H1 (cell line): ENCODE results near the gene GRID1. TPM values are rescaled to one million over a fixed set of nuclear protein-coding genes. Genes with fewer than 3 reads are reported as not detected.

Experiments
- CTCF ChIA-PET: fragments of 300-600 bp; sonication (Branson Sonifier 250); formaldehyde crosslinking; loops from one replicate; lab custom pipeline; 2021; ENCODE audit not compliant: partially characterized antibody; lab: Charles Lee
- POLR2A ChIA-PET: fragments of 300-600 bp; sonication (Branson Sonifier 250); formaldehyde crosslinking; loops from one replicate; lab custom pipeline; 2021; ENCODE audit warnings: inconsistent platforms; ENCODE audit not compliant: partially characterized antibody; lab: Charles Lee
- DNase-seq, 2 experiments: peaks; one replicate each; pipeline versions ENCODE4 v3.0.0 to v3.0.0-alpha.2; 2010 to 2022; ENCODE audit warnings: low spot score in 2 of 2, low read depth in 1 of 2, mixed read lengths in 1 of 2
- FAIRE-seq: peaks from 2 replicates; lab custom pipeline; 2011; peaks lifted over from hg19 to GRCh38; lab: Jason Lieb, UNC
- H2AFZ ChIP-seq: 2 replicates; pipeline ENCODE4 v1.8.1; 2012; ENCODE audit warnings: low read length, inconsistent platforms
- H2AK5ac ChIP-seq: 2 replicates; pipeline ENCODE4 v1.6.1; 2013; ENCODE audit warnings: low read depth, low read length
- H2BK120ac ChIP-seq: replicated peaks from 2 replicates; pipeline ENCODE3; 2013; ENCODE audit warnings: low read depth, low read length, inconsistent platforms
- H2BK12ac ChIP-seq: 2 replicates; pipeline ENCODE4 v1.6.1; 2013; ENCODE audit warnings: low read depth, low read length
- H2BK15ac ChIP-seq: 2 replicates; pipeline ENCODE4 v1.6.1; 2013; ENCODE audit warnings: low read length
- H2BK20ac ChIP-seq: 2 replicates; pipeline ENCODE4 v1.6.1; 2013; ENCODE audit warnings: low read length
- H2BK5ac ChIP-seq: 2 replicates; pipeline ENCODE4 v1.6.1; 2013; ENCODE audit warnings: low read depth, low read length
- H3K14ac ChIP-seq: 2 replicates; pipeline ENCODE4 v1.6.1; 2013; ENCODE audit warnings: inconsistent platforms; ENCODE audit not compliant: insufficient read length
- H3K18ac ChIP-seq: 2 replicates; pipeline ENCODE4 v1.6.1; 2013; ENCODE audit warnings: low read length; ENCODE audit errors: extremely low read depth
- H3K23ac ChIP-seq: 2 replicates; pipeline ENCODE4 v1.6.1; 2013; ENCODE audit warnings: inconsistent platforms; ENCODE audit not compliant: insufficient read length
- H3K23me2 ChIP-seq: 2 replicates; pipeline ENCODE4 v1.6.1; 2013; ENCODE audit warnings: low read depth, low read length
- H3K27ac ChIP-seq: 2 replicates; pipeline ENCODE4 v1.6.1; 2011; ENCODE audit warnings: low read depth, low read length, inconsistent platforms
- H3K27me3 ChIP-seq, 4 experiments: replicated peaks in 1 of 4; 1 replicate in 1 of 4; 2 replicates in 3 of 4; pipeline versions ENCODE4 v1.6.1 to v1.8.1; 2011 to 2013; ENCODE audit warnings: low read length in 3 of 4, mild to moderate bottlenecking in 3 of 4, inconsistent platforms in 2 of 4, mixed read lengths in 2 of 4, moderate library complexity in 1 of 4; ENCODE audit not compliant: control insufficient read depth in 3 of 4, insufficient read depth in 3 of 4; ENCODE audit errors: extremely low read depth in 1 of 4
- H3K36me3 ChIP-seq, 4 experiments: 2 replicates each; pipeline versions ENCODE4 v1.6.1 to v1.8.1; 2011 to 2013; ENCODE audit warnings: mild to moderate bottlenecking in 4 of 4, low read length in 3 of 4, moderate library complexity in 2 of 4, control low read depth in 1 of 4, inconsistent platforms in 1 of 4; ENCODE audit not compliant: insufficient read depth in 4 of 4, control insufficient read depth in 2 of 4
- H3K4ac ChIP-seq: replicated peaks from 2 replicates; pipeline ENCODE3; 2013; ENCODE audit warnings: low read length, low read depth, mixed read lengths, inconsistent platforms; ENCODE audit not compliant: insufficient read length
- H3K4me1 ChIP-seq, 4 experiments: replicated peaks in 1 of 4; 1 replicate in 1 of 4; 2 replicates in 3 of 4; pipeline versions ENCODE4 v1.6.1 to v1.8.1; 2011 to 2013; ENCODE audit warnings: low read length in 3 of 4, inconsistent platforms in 2 of 4, mixed read lengths in 1 of 4; ENCODE audit not compliant: insufficient read depth in 4 of 4, control insufficient read depth in 3 of 4
- H3K4me2 ChIP-seq, 2 experiments: 2 replicates each; pipeline versions ENCODE4 v1.6.1 to v1.8.1; 2011 to 2013; ENCODE audit warnings: low read depth in 2 of 2, low read length in 2 of 2, control low read depth in 1 of 2, inconsistent platforms in 1 of 2, mild to moderate bottlenecking in 1 of 2; ENCODE audit not compliant: insufficient read depth in 1 of 2
- H3K4me3 ChIP-seq, 4 experiments: fragments of 200-600, 300-600 bp in 1 of 4; sonication (generic), shearing (Covaris generic), sonication (Bioruptor Twin) in 1 of 4; 2 replicates each; pipeline versions ENCODE4 v1.5.1 to v1.8.1; 2011 to 2016; ENCODE audit warnings: low read length in 4 of 4, low read depth in 3 of 4, control low read depth in 2 of 4, inconsistent platforms in 2 of 4, mild to moderate bottlenecking in 2 of 4, mixed read lengths in 1 of 4, moderate library complexity in 1 of 4; ENCODE audit not compliant: insufficient read depth in 2 of 4; ENCODE audit errors: extremely low read depth in 1 of 4
- H3K56ac ChIP-seq: replicated peaks from 2 replicates; pipeline ENCODE3; 2013; ENCODE audit warnings: low read depth, mild to moderate bottlenecking, mixed read lengths, low read length, inconsistent platforms; ENCODE audit not compliant: insufficient read length
- H3K79me1 ChIP-seq: 2 replicates; pipeline ENCODE4 v1.6.1; 2013; ENCODE audit warnings: low read depth, low read length, control low read depth
- H3K79me2 ChIP-seq, 2 experiments: 2 replicates each; pipeline versions ENCODE4 v1.6.1 to v1.8.1; 2012 to 2013; ENCODE audit warnings: low read length in 2 of 2, mild to moderate bottlenecking in 2 of 2, inconsistent platforms in 1 of 2; ENCODE audit not compliant: insufficient read depth in 2 of 2, control insufficient read depth in 1 of 2
- H3K9ac ChIP-seq, 4 experiments: replicated peaks in 1 of 4; 1 replicate in 1 of 4; 2 replicates in 3 of 4; pipeline versions ENCODE4 v1.6.1 to v1.8.1; 2011 to 2013; ENCODE audit warnings: low read depth in 3 of 4, low read length in 3 of 4, control low read depth in 2 of 4, mild to moderate bottlenecking in 2 of 4, moderate library complexity in 2 of 4, inconsistent platforms in 1 of 4; ENCODE audit errors: extremely low read depth in 1 of 4
- H3K9me3 ChIP-seq, 2 experiments: 2 replicates each; pipeline versions ENCODE4 v1.6.1 to v1.8.1; 2012 to 2013; ENCODE audit warnings: mild to moderate bottlenecking in 2 of 2, moderate library complexity in 2 of 2, control low read depth in 1 of 2, inconsistent platforms in 1 of 2, low read depth in 1 of 2, low read length in 1 of 2, mixed read lengths in 1 of 2; ENCODE audit not compliant: insufficient read depth in 2 of 2
- H4K20me1 ChIP-seq, 2 experiments: replicated peaks in 1 of 2; 2 replicates each; pipeline versions ENCODE3 to v1.8.1; 2011 to 2013; ENCODE audit warnings: inconsistent platforms in 2 of 2, low read length in 2 of 2, mild to moderate bottlenecking in 1 of 2; ENCODE audit not compliant: insufficient read depth in 2 of 2, control insufficient read depth in 1 of 2
- H4K5ac ChIP-seq: 2 replicates; pipeline ENCODE4 v1.6.1; 2013; ENCODE audit warnings: low read length, low read depth, mixed read lengths, inconsistent platforms; ENCODE audit not compliant: insufficient read length
- H4K8ac ChIP-seq: 2 replicates; pipeline ENCODE4 v1.8.0; 2013; ENCODE audit warnings: mild to moderate bottlenecking, moderate library complexity, low read length, inconsistent platforms; ENCODE audit not compliant: insufficient read depth; ENCODE audit errors: extremely low read depth
- H4K91ac ChIP-seq: replicated peaks from 2 replicates; pipeline ENCODE3; 2013; ENCODE audit warnings: low read length, mixed read lengths, inconsistent platforms; ENCODE audit not compliant: insufficient read length
- BRCA1 ChIP-seq: IDR thresholded peaks from 2 replicates; pipeline ENCODE4 v1.6.1; 2012; ENCODE audit warnings: low read depth, low read length, improper control_type of control experiment
- CBX5 ChIP-seq: fragments of 300-800, 300-1000 bp; sonication (generic); IDR thresholded peaks from 2 replicates; pipeline ENCODE4 v1.7.1; 2016; ENCODE audit warnings: antibody characterized with exemption, low read length, low read depth
- CHD1 ChIP-seq: IDR thresholded peaks from 2 replicates; pipeline ENCODE4 v1.6.1; 2012; ENCODE audit warnings: low read depth, low read length, improper control_type of control experiment
- CHD2 ChIP-seq: IDR thresholded peaks from 2 replicates; pipeline ENCODE4 v1.6.1; 2012; ENCODE audit warnings: low read length, improper control_type of control experiment
- CTBP2 ChIP-seq: IDR thresholded peaks from 2 replicates; pipeline ENCODE4 v1.7.0; 2011; ENCODE audit warnings: borderline replicate concordance, mild to moderate bottlenecking, moderate library complexity, mixed read lengths, low read length; ENCODE audit not compliant: insufficient read depth, insufficient read length
- EZH2 ChIP-seq: fragments of 200-600 bp; sonication (generic); IDR thresholded peaks from 2 replicates; pipeline ENCODE4 v1.7.1; 2012; ENCODE audit warnings: low read depth, mild to moderate bottlenecking, moderate library complexity, low read length, inconsistent platforms; ENCODE audit not compliant: severe bottlenecking
- MAFK ChIP-seq: IDR thresholded peaks from 2 replicates; pipeline ENCODE4 v1.6.1; 2012; ENCODE audit warnings: low read depth, mild to moderate bottlenecking, improper control_type of control experiment, low read length
- NRF1 ChIP-seq: IDR thresholded peaks from 2 replicates; pipeline ENCODE4 v1.6.1; 2011; ENCODE audit warnings: mild to moderate bottlenecking, low read depth, low read length, improper control_type of control experiment
- PHF8 ChIP-seq: fragments of 200-600 bp; sonication (generic); conservative IDR thresholded peaks from 2 replicates; pipeline ENCODE4 v1.7.1; 2012; ENCODE audit warnings: low read depth, mild to moderate bottlenecking, inconsistent platforms, low read length, moderate library complexity
- TCF12 ChIP-seq: IDR thresholded peaks from 2 replicates; pipeline ENCODE4 v1.6.1; 2011; ENCODE audit warnings: low read depth, mild to moderate bottlenecking, low read length
- TEAD4 ChIP-seq: IDR thresholded peaks from 2 replicates; pipeline ENCODE4 v1.6.1; 2012; ENCODE audit warnings: low read depth, low read length, inconsistent platforms, mixed read lengths
- WGBS, 2 experiments: shearing (Covaris generic) in 1 of 2; methylation state at CpG; one replicate each; pipeline versions ENCODE4 v1.1.6 to v1.1.7; 2013 to 2015; ENCODE audit warnings: low lambda C conversion rate in 2 of 2, mixed read lengths in 2 of 2, inconsistent platforms in 1 of 2, low coverage in 1 of 2, missing lambda C conversion rate in 1 of 2; ENCODE audit not compliant: insufficient replicate concordance in 2 of 2, insufficient coverage in 1 of 2, insufficient read length in 1 of 2; ENCODE audit errors: extremely low coverage in 1 of 2, missing lambda C conversion rate in 1 of 2; 5-methylcytosine and 5-hydroxymethylcytosine counted together
- polyA plus RNA-seq, 7 experiments: library from polyadenylated mRNA; depleted of rRNA in 3 of 7; stranded (reverse) in 5 of 7; unstranded in 2 of 7; fragments of >200 nt in 5 of 7; fragments of 200-250 nt in 2 of 7; gene quantifications; 1 replicate in 5 of 7; 2 replicates in 1 of 7; 4 replicates in 1 of 7; pipeline versions ENCODE4 v1.2.1 to v1.2.3, GENCODE V29; 2011 to 2013; ENCODE audit warnings: missing spikeins in 2 of 7, mixed read lengths in 2 of 7
- total RNA-seq: library from RNA; stranded (reverse); fragmentation: NEBNext Ultra II Directional; extraction: Animal tissue kit (Norgen Biotek cat#: 25700); gene quantifications from 2 replicates; pipeline ENCODE4 v1.2.1, GENCODE V29; 2021
- TF ChIP-seq, protein P1 (sequence below): IDR thresholded peaks from 2 replicates; pipeline ENCODE4 v1.6.1; 2012; ENCODE audit warnings: inconsistent platforms

Gene GRID1
- total and polyA plus RNA-seq, 2 of the 8 experiments (the other 6 are each of a cell fraction or from before 2014, with no cell fraction given), result 0.22 to 0.30 TPM

DNA sequence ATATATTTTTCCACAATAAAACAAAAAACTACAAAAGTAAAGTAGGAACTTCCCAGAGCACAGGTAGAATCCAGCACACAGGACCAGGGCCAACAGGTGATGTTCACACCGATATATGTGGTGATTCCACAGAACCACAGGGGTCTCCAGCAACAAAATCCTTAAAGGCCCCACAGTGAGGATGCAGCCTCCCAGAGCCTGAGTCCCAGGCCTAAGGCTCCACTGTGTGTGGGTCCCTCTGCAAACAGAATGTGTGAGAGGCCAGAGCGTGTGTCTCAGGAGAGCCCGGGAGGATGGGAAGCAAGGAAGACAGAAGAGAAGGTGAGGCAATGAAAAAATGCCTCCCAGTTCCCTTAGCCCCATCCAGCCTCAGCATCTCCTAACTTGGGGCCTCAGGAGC, 173.9 kb downstream of the GRID1 start:
- Histone ChIP-seq H3K14ac (no peak overlapping the region), H3K23ac (no peak overlapping the region), H4K91ac (no peak overlapping the region), H2BK20ac (no peak overlapping the region), H3K18ac (no peak overlapping the region), H3K27me3 (no peaks in the 10 kb centered on the region), H3K23me2 (peaks cover 3% of the 10 kb centered on the region; the same call in 1 of the 2 replicates), H3K9ac (no peak overlapping the region), H2AK5ac (no peak overlapping the region), H3K4me3 (no peak overlapping the region), H4K20me1 (no peaks in the 10 kb centered on the region), H3K4me2 (no peak overlapping the region), H3K27ac (no peak overlapping the region), H2AFZ (no peak overlapping the region), H3K79me1 (no peaks in the 10 kb centered on the region), H3K9me3 (no peaks in the 10 kb centered on the region), H3K4ac (no peak overlapping the region), H3K56ac (no peak overlapping the region), H2BK5ac (no peak overlapping the region), H2BK120ac (no peak overlapping the region), H4K5ac (no peak overlapping the region), H3K79me2 (no peaks in the 10 kb centered on the region), H2BK15ac (no peak overlapping the region), H3K4me1 (no peaks in the 10 kb centered on the region; a peak in 1 of 7 replicates), H3K36me3 (no peaks in the 10 kb centered on the region), H2BK12ac (no peak overlapping the region), H4K8ac (no peak overlapping the region)
- DNase-seq (no peak), FAIRE-seq (no peak)
- CTCF ChIA-PET, result interaction anchor here (1.0 kb wide), 1 partner anchor 15 kb away, joined by 5 read pairs; no protein-coding TSS in a partner anchor
- 73% methylated on average over 3 of the region's 3 CpGs; no CpG with 5 or more reads in 1 of the 2 experiments for WGBS, 2 experiments
- POLR2A ChIA-PET, result no interaction called here
- no peak for TF ChIP-seq TCF12
- TF ChIP-seq BRCA1, result no peak
- no peak for TF ChIP-seq CHD1
- TF ChIP-seq PHF8, result no peak
- no peak for TF ChIP-seq CTBP2
- TF ChIP-seq MAFK, result no peak
- TF ChIP-seq EZH2, result no peak
- no peak for TF ChIP-seq CHD2
- no peak for TF ChIP-seq CBX5
- no peak for TF ChIP-seq TEAD4
- TF ChIP-seq, protein P1, sequence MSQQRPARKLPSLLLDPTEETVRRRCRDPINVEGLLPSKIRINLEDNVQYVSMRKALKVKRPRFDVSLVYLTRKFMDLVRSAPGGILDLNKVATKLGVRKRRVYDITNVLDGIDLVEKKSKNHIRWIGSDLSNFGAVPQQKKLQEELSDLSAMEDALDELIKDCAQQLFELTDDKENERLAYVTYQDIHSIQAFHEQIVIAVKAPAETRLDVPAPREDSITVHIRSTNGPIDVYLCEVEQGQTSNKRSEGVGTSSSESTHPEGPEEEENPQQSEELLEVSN, result no peak
- TF ChIP-seq NRF1, result no peak
